ENCODE results near the gene CLCN6.

DNA sequence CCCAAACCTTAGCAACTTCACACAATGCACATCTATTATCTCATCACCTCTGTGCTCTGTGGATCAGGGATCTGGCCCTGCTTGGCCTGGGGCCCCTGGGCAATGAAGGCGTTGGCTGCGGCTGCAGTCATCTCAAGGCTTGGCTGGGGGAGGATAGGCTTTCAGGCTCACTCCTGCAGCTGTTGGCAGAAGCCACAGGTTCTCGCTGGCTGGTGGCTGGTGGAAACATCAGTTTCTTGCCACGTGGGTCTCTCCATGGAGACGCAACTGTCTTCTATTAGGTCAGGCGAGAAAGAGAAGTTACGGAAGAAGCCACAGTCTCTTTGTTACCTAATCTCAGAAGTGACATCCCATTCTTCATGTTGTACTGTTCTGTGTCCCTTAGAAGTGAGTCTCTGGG is 45.2 kb downstream of the CLCN6 start:
- TF ChIP-seq CTCF (optimal IDR thresholded peaks at IDR 0.05 in 1 of 3, IDR thresholded peaks at IDR 0.05 in 1 of 3, conservative IDR thresholded peaks at IDR 0.05 in 1 of 3; ENCODE audit: extremely low read depth in 1 of 3, insufficient read depth in 2 of 3, low read length in 3 of 3), result no peak
- TF ChIP-seq EZH2 (IDR thresholded peaks at IDR 0.05; ENCODE audit: low read length), result no peak

All from keratinocyte (primary cell).